Transverse colon (tissue), 4 donors: ENCODE results near the gene ZNF106. TPM values are rescaled to one million over a fixed set of nuclear protein-coding genes. Genes with fewer than 3 reads are reported as not detected.
A peak's percentile ranks its signal among the peaks of the same experiment; 100 is the strongest.

ENCODE experiments used
- DNase-seq: peaks from one replicate; pipeline ENCODE4 v3.0.0-alpha.2; 2019
- H3K27ac ChIP-seq, 4 donors: fragments of 200-600 bp; sonication (generic); 2 replicates each; pipeline ENCODE4 v1.5.1; 2016 to 2018; ENCODE audit warnings: inconsistent platforms in 4 of 4
- H3K27me3 ChIP-seq: fragments of 200-600 bp; sonication (generic); 2 replicates; pipeline ENCODE4 v1.5.1; 2017; ENCODE audit warnings: inconsistent platforms
- H3K36me3 ChIP-seq, 4 donors: fragments of 200-600 bp; sonication (generic); 2 replicates each; pipeline ENCODE4 v1.5.1; 2017 to 2019; ENCODE audit warnings: inconsistent platforms in 4 of 4
- H3K4me1 ChIP-seq, 4 donors: fragments of 200-600 bp; sonication (generic); 2 replicates each; pipeline ENCODE4 v1.5.1; 2017 to 2020; ENCODE audit warnings: inconsistent platforms in 4 of 4
- H3K4me3 ChIP-seq, 4 donors: fragments of 200-600 bp; sonication (generic); 1 replicate in 1 of 4; 2 replicates in 3 of 4; pipeline versions ENCODE4 v1.5.1 to v1.6.1; 2017 to 2019; ENCODE audit warnings: inconsistent platforms in 4 of 4
- H3K9me3 ChIP-seq, 2 donors: fragments of 200-600 bp; sonication (generic); 2 replicates each; pipeline ENCODE4 v1.5.1; 2017 to 2019; ENCODE audit warnings: inconsistent platforms in 2 of 2
- EP300 ChIP-seq: sonication (generic); formaldehyde crosslinking; IDR thresholded peaks from one replicate; pipeline ENCODE4 v1.6.1; 2017; ENCODE audit warnings: antibody characterized with exemption, low read depth
- POLR2A ChIP-seq: fragments of 450-650 bp; IDR thresholded peaks from one replicate; pipeline ENCODE4 v1.6.1; 2016; ENCODE audit warnings: antibody characterized with exemption, mild to moderate bottlenecking, moderate library complexity
- POLR2AphosphoS5 ChIP-seq, 3 donors: sonication (generic); formaldehyde crosslinking; IDR thresholded peaks; one replicate each; pipeline ENCODE4 v1.6.1; 2016; ENCODE audit warnings: antibody characterized with exemption in 3 of 3
- WGBS, 2 donors: methylation state at CpG; one replicate each; pipeline ENCODE4 v1.1.5; 2018; ENCODE audit warnings: low coverage in 1 of 2; 5-methylcytosine and 5-hydroxymethylcytosine counted together
- in situ Hi-C, 4 donors: fragments of 200-750 bp; cut with MboI; loops; one replicate each; pipeline versions ENCODE4 v1.15.0 to v1.15.1; 2017; ENCODE audit warnings: low sequenced_read_pairs in 3 of 4, low pct_ligation_motif_present in 1 of 4, low pct_unique_long_range_greater_than_20kb in 1 of 4
- intact Hi-C: fragments of 100-400 bp; cut with DNase I; formaldehyde crosslinking; loops from one replicate; pipeline ENCODE4 v1.15.1; 2023; ENCODE audit warnings: low total_unique reads
- total RNA-seq, 4 donors: library from RNA; depleted of rRNA; stranded (reverse); fragments of >200 nt; gene quantifications; one replicate each; pipeline ENCODE4 v1.1.0, GENCODE V29; 2016
- TF ChIP-seq, protein P1 (sequence below), 5 experiments: fragments of 200-600 bp in 3 of 5; fragments of 450-650 bp in 2 of 5; sonication (generic) in 3 of 5; IDR thresholded peaks; 1 replicate in 2 of 5; 2 replicates in 3 of 5; pipeline ENCODE4 v1.5.1; 2016 to 2017; ENCODE audit warnings: antibody characterized with exemption in 5 of 5, inconsistent platforms in 3 of 5, mild to moderate bottlenecking in 2 of 5, moderate library complexity in 1 of 5

ZNF106 gene
- total RNA-seq, 4 donors from 2014 or later = 44.2 to 60.6 (median 50.0) TPM

GRCh38 chr15:42504631-42505030 lies 13.7 kb upstream of the ZNF106 start:
- WGBS, 2 donors = 42 to 77% methylated on average over 3 of the region's 3 CpGs
- TF ChIP-seq EP300 (no peak), POLR2A (no peak), POLR2AphosphoS5 (IDR thresholded peaks at IDR 0.05) (no peak)
- TF ChIP-seq, protein P1, sequence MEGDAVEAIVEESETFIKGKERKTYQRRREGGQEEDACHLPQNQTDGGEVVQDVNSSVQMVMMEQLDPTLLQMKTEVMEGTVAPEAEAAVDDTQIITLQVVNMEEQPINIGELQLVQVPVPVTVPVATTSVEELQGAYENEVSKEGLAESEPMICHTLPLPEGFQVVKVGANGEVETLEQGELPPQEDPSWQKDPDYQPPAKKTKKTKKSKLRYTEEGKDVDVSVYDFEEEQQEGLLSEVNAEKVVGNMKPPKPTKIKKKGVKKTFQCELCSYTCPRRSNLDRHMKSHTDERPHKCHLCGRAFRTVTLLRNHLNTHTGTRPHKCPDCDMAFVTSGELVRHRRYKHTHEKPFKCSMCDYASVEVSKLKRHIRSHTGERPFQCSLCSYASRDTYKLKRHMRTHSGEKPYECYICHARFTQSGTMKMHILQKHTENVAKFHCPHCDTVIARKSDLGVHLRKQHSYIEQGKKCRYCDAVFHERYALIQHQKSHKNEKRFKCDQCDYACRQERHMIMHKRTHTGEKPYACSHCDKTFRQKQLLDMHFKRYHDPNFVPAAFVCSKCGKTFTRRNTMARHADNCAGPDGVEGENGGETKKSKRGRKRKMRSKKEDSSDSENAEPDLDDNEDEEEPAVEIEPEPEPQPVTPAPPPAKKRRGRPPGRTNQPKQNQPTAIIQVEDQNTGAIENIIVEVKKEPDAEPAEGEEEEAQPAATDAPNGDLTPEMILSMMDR (IDR thresholded peaks at IDR 0.05) = no peak
- Histone ChIP-seq H3K36me3 (no peaks in the 10 kb centered on the region), H3K27me3 (no peaks in the 10 kb centered on the region), H3K9me3 (no peaks in the 10 kb centered on the region), H3K27ac (peak overlapping the region in 3 of 4 donors; percentile 13 to 41 (median 16)), H3K4me3 (no peak overlapping the region), H3K4me1 (peaks cover 3 to 23% (median 19%) of the 10 kb centered on the region in 4 donors)
- no peak for DNase-seq
- intact Hi-C loops (no loop called here), in situ Hi-C loops (no loop called here)

- DNase-seq = no peak
- Histone ChIP-seq H3K27me3 (no peaks in the 10 kb centered on the region), H3K4me1 (peaks cover 6 to 31% (median 27%) of the 10 kb centered on the region in 4 donors), H3K36me3 (no peaks in the 10 kb centered on the region), H3K4me3 (no peak overlapping the region), H3K9me3 (no peaks in the 10 kb centered on the region), H3K27ac (no peak overlapping the region)
- 65 to 90% methylated on average over 1 of the region's 1 CpG for WGBS, 2 donors
- in situ Hi-C loops = no loop called here
- intact Hi-C loops = no loop called here
- TF ChIP-seq POLR2A (no peak), POLR2AphosphoS5 (IDR thresholded peaks at IDR 0.05) (no peak), EP300 (no peak)
- TF ChIP-seq, protein P1 (IDR thresholded peaks at IDR 0.05) = no peak
Observed at GRCh38 chr15:42503825-42504224, 12.9 kb upstream of the ZNF106 start.

- TF ChIP-seq EP300 = no peak
- no peak for TF ChIP-seq POLR2A
- TF ChIP-seq POLR2AphosphoS5 (IDR thresholded peaks at IDR 0.05) = no peak
- no peaks in the 10 kb centered on the region for H3K36me3 ChIP-seq
- no peak for DNase-seq
- intact Hi-C loops = no loop called here
- H3K27ac ChIP-seq = no peak overlapping the region
- H3K4me1 ChIP-seq = peaks cover 6 to 44% (median 28%) of the 10 kb centered on the region in 4 donors
- H3K4me3 ChIP-seq = no peak overlapping the region
- no peaks in the 10 kb centered on the region for H3K27me3 ChIP-seq
- in situ Hi-C loops = no loop called here
- H3K9me3 ChIP-seq = no peaks in the 10 kb centered on the region
- WGBS, 2 donors = 84 to 93% methylated on average over 3 to 4 of the region's 4 CpGs
Observed at GRCh38 chr15:42502477-42502876, 11.5 kb upstream of the ZNF106 start.

- peaks cover 6 to 55% (median 32%) of the 10 kb centered on the region in 4 donors for H3K4me1 ChIP-seq
- 81 to 82% methylated on average over 4 to 12 of the region's 12 CpGs for WGBS, 2 donors
- intact Hi-C loops = no loop called here
Observed at GRCh38 chr15:42499858-42500609, 9.1 kb upstream of the ZNF106 start.

More at GRCh38 chr15:42499858-42500609, 9.1 kb upstream of the ZNF106 start:
- no peaks in the 10 kb centered on the region for H3K9me3 ChIP-seq
- no peak overlapping the region for H3K4me3 ChIP-seq
- TF ChIP-seq, protein P1 (IDR thresholded peaks at IDR 0.05) = no peak
- TF ChIP-seq POLR2A = no peak
- peak overlapping the region; percentile 61 to 75 (median 70) for H3K27ac ChIP-seq
- no peaks in the 10 kb centered on the region for H3K36me3 ChIP-seq
- DNase-seq = no peak
- in situ Hi-C loops = no loop called here
- H3K27me3 ChIP-seq = no peaks in the 10 kb centered on the region
